HG03442 (cell line): ENCODE results near the gene CDHR4.
A peak's percentile ranks its signal among the peaks of the same experiment; 100 is the strongest.
"Not testable (repeated sequence)": the region's sequence is repeated elsewhere in the genome, so short reads cannot be mapped to it uniquely, and the experiment has no call there.

Experiments used
- ATAC-seq: cut with Tn5 transposase; IDR thresholded peaks from one replicate; pipeline ENCODE4 v1.9.1; 2021; ENCODE audit warnings: mild to moderate bottlenecking, moderate library complexity; ENCODE audit not compliant: unreplicated experiment

Gene CDHR4

DNA sequence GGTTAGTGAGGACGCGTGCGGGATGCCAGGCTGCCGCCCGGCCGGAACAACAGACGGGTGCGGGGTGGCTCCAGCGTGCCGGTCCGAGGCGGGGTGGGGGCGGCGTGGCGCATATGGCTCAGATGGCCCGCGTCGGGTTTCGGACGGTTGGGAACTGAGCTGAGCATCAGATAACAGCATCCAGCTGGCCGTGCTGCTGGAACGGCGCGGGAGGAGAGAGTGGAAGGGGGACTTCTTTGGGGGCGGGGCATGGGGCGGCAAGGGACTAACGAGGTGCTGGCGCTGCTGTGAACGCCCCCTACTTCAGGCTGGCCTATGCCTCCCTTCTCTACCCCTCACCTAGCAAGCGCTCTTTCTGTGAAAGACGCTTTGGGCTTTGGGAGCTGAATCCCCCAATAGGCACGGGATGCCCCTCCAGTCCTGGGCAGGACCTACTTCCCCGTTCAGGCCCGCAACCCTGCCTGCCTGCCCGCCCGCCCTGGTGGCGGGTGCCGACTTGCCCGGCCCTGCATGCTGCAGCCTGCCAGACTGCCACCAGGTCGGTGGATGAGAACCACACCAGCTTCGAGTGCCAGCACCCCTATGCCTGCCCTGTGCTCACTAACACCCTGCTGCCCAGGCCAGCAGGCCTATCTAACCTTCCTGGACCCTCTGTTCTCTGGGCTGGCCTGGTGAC, 3.9 kb upstream of the CDHR4 start:
- ATAC-seq: no peak

DNA sequence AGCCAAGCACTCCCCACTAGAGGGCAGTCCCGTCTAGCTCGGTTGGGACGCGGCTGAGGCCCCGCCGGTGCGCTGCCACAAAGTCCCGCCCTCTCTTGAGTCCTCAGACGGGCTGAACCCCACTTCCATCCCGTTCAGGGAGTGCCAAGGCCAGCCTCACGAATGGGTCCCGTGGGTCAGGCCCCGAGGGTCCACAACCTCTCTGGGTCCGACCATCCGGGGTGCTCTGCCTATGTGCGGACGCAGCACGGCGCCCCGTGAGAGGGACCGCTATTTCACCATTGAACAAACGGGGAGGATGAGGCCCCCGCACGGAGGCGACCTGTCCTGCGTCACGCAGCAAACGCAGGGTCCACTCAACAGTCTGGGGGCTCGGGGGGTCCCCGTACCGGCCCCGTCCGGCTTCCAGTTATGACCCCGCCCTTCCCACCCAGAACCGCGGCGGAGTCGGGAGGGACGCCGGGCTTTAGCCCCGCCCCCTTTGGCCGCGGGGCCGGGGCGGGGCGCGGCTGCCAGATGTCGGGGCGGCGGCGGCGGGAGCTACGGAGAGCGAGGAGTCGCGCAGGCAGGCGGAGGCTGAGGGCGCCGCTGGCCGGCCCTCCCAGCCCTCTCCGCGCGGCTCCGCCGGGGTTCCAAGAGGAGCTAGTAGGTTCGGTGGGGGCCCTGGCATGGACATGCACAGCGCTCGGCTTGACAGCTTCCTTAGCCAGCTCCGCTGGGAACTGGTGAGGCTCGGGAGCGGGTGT, 3.2 kb upstream of the CDHR4 start, which contains the start of gene INKA1:
Gene INKA1 (plus strand): TSS at position 543 of the 746 bp plus-strand sequence. CDS start 132 bp downstream, at position 675.
- peak; percentile 56 for ATAC-seq

DNA sequence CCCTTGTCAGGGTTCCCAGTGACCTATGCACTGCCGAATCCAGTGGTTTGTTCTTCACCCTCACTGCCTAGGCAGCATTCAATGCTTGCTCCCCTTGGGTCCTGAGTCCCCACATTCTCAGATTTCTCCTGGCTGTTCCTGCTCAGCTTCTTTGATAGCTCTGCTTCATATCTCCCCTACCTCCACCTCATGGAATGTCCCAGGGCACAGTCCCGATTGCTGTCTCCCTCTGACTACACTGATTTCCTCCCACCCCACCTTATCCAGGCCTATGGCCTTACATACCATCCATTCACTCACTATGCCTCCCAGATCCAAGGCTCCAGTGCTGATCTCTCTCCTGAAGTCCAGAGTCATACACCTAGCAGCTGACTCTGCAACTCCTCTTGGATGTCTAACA, 1.5 kb upstream of the CDHR4 start:
- ATAC-seq: no peak

DNA sequence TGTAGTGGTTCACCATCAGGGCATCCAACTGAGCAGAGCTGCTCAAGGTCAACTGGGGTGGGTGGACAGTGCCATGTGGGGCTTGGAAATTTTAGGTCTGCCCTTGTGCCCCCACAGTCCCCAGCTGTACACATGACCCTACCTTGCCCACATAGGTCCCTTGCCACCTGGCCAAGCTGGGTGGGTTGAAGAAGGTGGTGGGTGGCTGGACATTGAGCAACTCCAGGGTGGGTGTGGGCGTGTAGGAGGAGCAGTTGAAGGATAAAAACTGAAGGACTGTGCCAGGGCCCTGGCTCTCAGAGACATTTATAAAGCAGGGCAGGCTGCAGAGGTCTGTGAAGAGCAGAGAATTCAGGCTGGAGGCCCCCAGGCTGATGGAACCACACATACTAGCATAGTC, 568 bp downstream of the CDHR4 start:
- no peak for ATAC-seq

- no peak for ATAC-seq
These were observed 4.5 kb downstream of the CDHR4 start for GRCh38 chr3:49794926-49795905.

DNA sequence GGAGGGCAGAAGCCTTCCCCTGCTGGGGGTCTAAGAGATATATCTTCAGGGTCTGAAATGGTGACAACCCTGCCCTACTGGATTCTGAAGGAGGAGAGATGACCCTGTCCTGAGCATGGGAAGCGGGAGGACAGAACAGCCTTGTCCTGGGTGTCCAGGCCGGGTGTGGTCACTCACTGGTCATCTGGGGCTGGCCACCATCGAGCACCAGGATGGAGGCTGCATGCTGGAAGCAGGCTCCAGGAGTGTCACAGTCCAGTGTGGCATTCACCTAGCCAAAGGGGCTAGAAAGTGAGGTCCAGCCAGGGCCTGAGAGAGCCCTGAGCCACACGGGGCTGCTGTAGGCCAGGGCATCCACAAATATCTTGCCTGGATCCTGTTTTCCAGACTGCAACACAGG, 5.2 kb downstream of the CDHR4 start:
- ATAC-seq: no peak

DNA sequence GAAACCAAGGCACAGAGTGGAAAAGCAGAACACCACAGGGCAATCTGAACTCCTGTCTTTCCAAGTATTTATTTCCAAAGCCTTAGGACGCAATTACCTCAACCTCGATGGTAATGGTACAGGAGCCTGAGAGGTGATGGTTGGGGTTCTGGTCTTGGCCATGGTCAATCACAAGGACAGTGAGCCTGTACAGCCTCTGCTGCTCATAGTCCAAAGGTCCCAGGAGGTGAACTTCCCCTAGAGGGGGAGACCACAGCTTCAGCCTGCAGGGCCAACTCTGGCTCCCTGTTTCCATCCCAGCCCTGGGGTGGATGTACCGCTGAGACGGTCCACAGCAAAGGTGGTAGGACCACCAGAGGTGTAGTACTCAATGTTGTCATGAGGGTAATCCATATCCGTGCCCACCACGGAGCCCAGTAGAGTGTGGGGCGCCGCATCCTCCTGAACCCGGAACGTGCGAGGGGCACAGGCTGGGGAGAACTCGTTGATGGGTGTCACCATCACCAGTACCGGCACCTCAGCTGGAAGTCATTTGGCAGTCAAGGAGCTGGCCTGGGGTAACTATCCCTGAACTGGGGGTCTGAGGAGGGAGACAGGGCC, 6.1 kb downstream of the CDHR4 start:
- ATAC-seq: no peak

GRCh38 chr3:49792371-49793150, 7.1 kb downstream of the CDHR4 start:
- no peak for ATAC-seq

GRCh38 chr3:49791571-49791970, 8.1 kb downstream of the CDHR4 start:
- no peak for ATAC-seq

DNA sequence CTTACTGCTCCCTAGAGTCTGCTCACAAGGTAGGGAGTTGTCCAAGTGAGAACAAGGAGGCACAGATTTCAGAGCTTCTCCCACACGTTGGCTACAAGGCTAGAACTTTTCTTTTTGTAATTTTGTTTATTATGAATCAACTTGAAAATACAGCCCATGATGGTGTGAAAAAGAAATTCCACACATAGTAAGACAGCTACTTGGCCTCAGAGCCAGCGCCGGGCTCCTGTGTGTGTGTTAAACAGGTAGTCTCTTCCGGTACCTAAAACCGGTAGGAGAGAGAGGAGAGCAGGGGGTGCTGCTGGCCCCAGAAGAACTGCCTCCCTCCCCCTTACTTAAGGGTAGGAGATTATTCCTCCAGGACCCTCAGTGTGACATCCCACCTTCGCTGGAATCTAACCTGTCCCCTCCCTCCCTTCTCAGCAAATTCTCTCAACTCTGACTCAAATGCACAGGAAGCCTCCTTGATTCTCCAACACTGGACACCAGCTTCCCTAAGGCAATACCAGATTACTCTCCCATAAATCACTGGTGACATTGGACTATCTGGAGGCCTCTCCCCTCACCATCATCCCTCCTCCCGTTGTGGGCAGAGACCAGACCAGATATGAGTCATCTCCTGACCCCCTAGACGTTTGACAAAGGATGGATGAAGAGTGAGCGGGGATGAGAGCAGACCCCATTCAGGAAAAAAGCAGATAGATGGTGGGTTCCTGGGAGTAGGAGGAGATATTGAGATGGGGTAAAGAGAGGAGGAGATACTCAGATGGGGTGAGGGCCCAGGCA, 8.9 kb downstream of the CDHR4 start:
- ATAC-seq: no peak

DNA sequence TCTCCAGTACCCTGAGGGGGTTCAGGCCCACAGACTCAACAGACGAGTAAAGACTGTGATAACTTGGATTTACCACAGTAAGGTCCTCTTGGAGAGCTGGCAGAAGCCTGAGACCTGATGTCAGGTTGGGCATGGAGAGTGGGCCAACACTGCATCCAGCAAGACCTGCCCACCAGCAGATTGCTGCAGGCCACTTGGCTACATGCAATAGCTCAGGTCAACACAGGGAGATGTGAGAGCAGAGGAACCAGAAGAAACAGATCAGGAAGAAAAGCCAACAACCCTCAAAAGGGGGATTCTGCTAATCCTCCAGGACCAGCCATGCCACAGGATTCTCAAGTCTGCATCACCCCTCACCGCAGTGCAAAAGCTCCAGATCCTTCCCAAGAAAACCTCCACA, 11.6 kb downstream of the CDHR4 start:
- no peak for ATAC-seq

DNA sequence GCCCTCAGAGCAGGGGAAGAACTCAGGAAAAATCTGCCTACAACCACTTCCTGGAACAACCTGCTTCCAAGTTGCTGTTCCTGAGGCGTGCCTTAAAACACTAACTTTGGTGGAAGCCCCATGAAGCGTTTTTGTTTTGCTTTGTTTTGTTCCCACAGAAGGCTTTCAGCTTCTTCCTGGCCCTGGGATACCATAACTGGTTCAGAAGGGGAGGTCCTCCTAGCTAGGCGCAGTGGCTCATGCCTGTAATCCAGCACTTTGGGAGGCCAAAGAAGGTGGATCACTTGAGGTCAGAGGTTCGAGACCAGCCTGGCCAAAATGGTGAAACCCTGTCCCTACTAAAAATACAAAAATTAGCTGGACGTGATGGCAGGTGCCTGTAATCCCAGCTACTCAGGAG, 12.1 kb downstream of the CDHR4 start:
- ATAC-seq: no peak

DNA sequence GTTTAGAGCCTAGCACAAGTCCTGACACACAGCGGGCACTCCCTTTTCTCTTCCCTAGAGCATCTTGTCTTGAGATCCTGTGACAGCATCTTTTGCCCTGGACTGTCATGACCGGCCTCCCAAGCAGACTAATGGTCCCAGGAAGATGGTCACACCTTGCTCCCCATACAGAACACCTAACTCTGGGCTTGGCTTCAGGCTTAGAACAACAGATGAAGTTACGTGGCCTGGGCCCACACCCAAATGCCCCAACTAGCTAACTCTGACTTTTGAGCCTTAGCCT, 12.6 kb downstream of the CDHR4 start:
- no peak for ATAC-seq

- ATAC-seq: peak; percentile 96
These were observed 13.1 kb downstream of the CDHR4 start, which contains the start of gene IP6K1 for GRCh38 chr3:49786357-49787181. TSS of gene IP6K1 (minus strand) at chr3:49786542. CDS start at chr3:49748040, 38,502 bp downstream.

- peak; percentile 30 for ATAC-seq
These were observed 13.9 kb downstream of the CDHR4 start for GRCh38 chr3:49785565-49786356.

DNA sequence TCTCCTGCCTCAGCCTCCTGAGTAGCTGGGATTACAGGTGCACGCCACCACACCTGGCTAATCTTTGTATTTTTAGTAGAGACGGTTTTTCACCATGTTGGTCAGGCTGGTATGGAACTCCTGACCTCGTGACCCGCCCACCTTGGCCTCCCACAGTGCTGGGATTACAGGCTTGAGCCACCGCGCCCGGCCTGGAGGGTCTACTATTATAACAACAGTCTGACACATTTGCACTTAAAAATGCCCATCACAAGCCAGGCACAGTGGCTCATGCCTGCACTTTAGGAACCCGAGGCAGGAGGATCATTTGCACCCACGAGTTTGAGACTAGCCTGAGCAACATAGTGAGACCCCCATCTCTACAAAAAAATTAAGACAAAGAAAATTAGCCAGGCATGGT, 17.4 kb downstream of the CDHR4 start:
- not testable (repeated sequence) for ATAC-seq

DNA sequence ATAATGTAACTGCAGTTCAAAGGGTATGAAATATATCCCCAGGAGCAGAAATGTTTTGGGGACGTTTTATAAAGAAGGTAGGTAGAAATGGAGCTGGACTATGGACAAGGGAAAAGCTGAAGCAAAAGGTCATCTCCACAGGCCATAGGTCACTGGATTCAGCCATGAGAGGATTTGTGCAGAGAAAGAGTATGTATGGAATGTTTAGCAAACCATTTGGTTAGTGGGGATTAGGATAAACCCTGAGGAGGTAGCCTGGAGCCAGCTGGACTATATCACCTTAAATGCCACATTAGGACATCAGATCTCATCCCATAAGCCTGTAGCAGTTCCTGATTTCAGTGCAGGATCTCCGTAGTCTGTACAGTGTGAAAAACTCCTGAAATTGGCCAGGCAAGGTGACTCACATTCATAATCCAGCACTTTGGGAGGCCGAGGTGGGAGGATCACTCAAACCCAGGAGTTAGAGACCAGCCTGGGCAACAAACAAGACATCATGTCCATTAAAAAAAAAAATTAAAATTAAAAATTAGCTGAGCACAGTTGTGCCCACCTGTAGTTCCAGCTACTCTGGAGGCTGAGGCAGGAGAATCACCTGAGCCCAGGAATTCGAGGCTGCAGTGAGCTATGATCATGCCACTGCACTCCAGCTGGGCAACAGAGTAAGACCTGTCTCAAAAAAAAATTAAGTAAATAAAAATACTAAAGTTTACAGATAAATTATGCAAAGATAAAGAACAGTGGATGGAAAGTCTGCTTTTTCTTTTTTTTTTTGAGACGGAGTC, 18.1 kb downstream of the CDHR4 start:
- no peak for ATAC-seq
